ENCODE results near the gene NOTCH2. TPM values are rescaled to one million over a fixed set of nuclear protein-coding genes. Genes with fewer than 3 reads are reported as not detected.
A peak's percentile ranks its signal among the peaks of the same experiment; 100 is the strongest.

The NOTCH2 gene
- total and polyA plus RNA-seq, 2 donors (not counting 1 experiment from before 2014, with no cell fraction given): 32.1 to 184 TPM

DNA sequence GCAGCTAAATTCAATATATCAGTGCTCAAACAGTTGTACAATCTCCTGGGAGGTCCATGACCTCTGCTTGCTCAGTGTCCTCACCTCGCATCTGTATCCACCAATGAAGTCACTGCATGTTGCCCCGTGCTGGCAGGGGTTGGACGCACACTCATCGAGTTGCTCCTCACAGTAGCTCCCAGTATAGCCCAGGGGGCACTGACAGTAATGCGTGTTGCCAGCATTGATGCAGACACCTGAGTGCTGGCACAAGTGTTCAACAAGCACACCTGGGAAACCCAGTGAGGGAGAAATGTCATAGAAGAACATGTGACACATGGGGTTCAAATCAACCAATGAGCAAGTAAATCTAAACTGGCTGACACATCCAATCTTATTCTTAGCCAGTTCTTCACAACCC, 132.3 kb downstream of the NOTCH2 start:
- no peaks in the 10 kb centered on the region for H3K79me2 ChIP-seq (ENCODE audit: control insufficient read depth, insufficient read depth, low read length)
- H2AFZ ChIP-seq (ENCODE audit: insufficient read depth, low read depth, low read length, poor library complexity, severe bottlenecking): no peak overlapping the region
- ATAC-seq (ENCODE audit: low read depth) (no peak), DNase-seq (no peak)
- no peak overlapping the region for H3K9ac ChIP-seq (ENCODE audit: low read length)
- H3K4me1 Mint-ChIP-seq: no peaks in the 10 kb centered on the region
- ChIA-PET CTCF (no interaction called here), POLR2A (no interaction called here)
- no peaks in the 10 kb centered on the region for H3K27me3 Mint-ChIP-seq
- H3K27me3 ChIP-seq (replicated peaks in 1 of 4; ENCODE audit: control extremely low read depth in 1 of 4, control insufficient read depth in 3 of 4, insufficient read depth in 4 of 4, low read length in 3 of 4): no peaks in the 10 kb centered on the region
- H3K27ac Mint-ChIP-seq: no peak overlapping the region
- peaks cover 15% of the 10 kb centered on the region for H3K9me3 Mint-ChIP-seq (ENCODE audit: insufficient read depth)
- no peak overlapping the region for H3K4me3 ChIP-seq (ENCODE audit: control extremely low read depth in 1 of 5, extremely low read depth in 1 of 5, insufficient read depth in 1 of 5, low read depth in 2 of 5, low read length in 4 of 5)
- intact Hi-C loops (cut with micrococcal nuclease): no loop called here
- H3K4me2 ChIP-seq (replicated peaks; ENCODE audit: low read depth, low read length, poor library complexity, severe bottlenecking): no peak overlapping the region
- no peak overlapping the region for H3K4me3 Mint-ChIP-seq
- 96% methylated on average over 5 of the region's 5 CpGs for WGBS (ENCODE audit: insufficient coverage)
- H3K4me1 ChIP-seq (ENCODE audit: control insufficient read depth in 2 of 2, insufficient read depth in 2 of 2, low read length in 2 of 2): no peaks in the 10 kb centered on the region
- no peaks in the 10 kb centered on the region for H4K20me1 ChIP-seq (ENCODE audit: control insufficient read depth, insufficient read depth, low read length, poor library complexity, severe bottlenecking)
- peaks cover 48 to 96% of the 10 kb centered on the region in 2 experiments for H3K36me3 ChIP-seq (replicated peaks in 1 of 2; ENCODE audit: control extremely low read depth in 1 of 2, control insufficient read depth in 1 of 2, extremely low read depth in 1 of 2, insufficient read depth in 2 of 2, low read length in 1 of 2)
- H3K9me3 ChIP-seq (ENCODE audit: control extremely low read depth in 1 of 3, control insufficient read depth in 2 of 3, insufficient read depth in 1 of 3, low read length in 2 of 3): peaks cover 3 to 7% (median 5%) of the 10 kb centered on the region in 3 donors
- no peak overlapping the region for H3K27ac ChIP-seq (ENCODE audit: low read length in 2 of 2)
- TF ChIP-seq EZH2 (IDR thresholded peaks at IDR 0.05; ENCODE audit: borderline replicate concordance, insufficient read depth, low read depth, low read length, poor library complexity, severe bottlenecking) (no peak), CTCF (IDR thresholded peaks at IDR 0.05) (no peak)

GRCh38 chr1:119935915-119936314, 133.5 kb downstream of the NOTCH2 start:
- DNase-seq (no peak), ATAC-seq (ENCODE audit: low read depth) (no peak)
- H3K27ac ChIP-seq (ENCODE audit: low read length in 2 of 2): no peak overlapping the region
- Mint-ChIP-seq H3K4me1 (no peaks in the 10 kb centered on the region), H3K4me3 (no peak overlapping the region), H3K9me3 (ENCODE audit: insufficient read depth) (peaks cover 15% of the 10 kb centered on the region), H3K27me3 (no peaks in the 10 kb centered on the region), H3K27ac (peak overlapping the region; percentile 7)
- no peaks in the 10 kb centered on the region for H3K4me1 ChIP-seq (ENCODE audit: control insufficient read depth in 2 of 2, insufficient read depth in 2 of 2, low read length in 2 of 2)
- H3K4me3 ChIP-seq (ENCODE audit: control extremely low read depth in 1 of 5, extremely low read depth in 1 of 5, insufficient read depth in 1 of 5, low read depth in 2 of 5, low read length in 4 of 5): no peak overlapping the region
- peaks cover 3 to 7% (median 5%) of the 10 kb centered on the region in 3 donors for H3K9me3 ChIP-seq (ENCODE audit: control extremely low read depth in 1 of 3, control insufficient read depth in 2 of 3, insufficient read depth in 1 of 3, low read length in 2 of 3)
- H3K4me2 ChIP-seq (replicated peaks; ENCODE audit: low read depth, low read length, poor library complexity, severe bottlenecking): no peak overlapping the region
- WGBS (ENCODE audit: insufficient coverage): 100% methylated on average over 1 of the region's 2 CpGs
- intact Hi-C loops (cut with micrococcal nuclease): no loop called here
- H4K20me1 ChIP-seq (ENCODE audit: control insufficient read depth, insufficient read depth, low read length, poor library complexity, severe bottlenecking): no peaks in the 10 kb centered on the region
- H2AFZ ChIP-seq (ENCODE audit: insufficient read depth, low read depth, low read length, poor library complexity, severe bottlenecking): no peak overlapping the region
- H3K36me3 ChIP-seq (replicated peaks in 1 of 2; ENCODE audit: control extremely low read depth in 1 of 2, control insufficient read depth in 1 of 2, extremely low read depth in 1 of 2, insufficient read depth in 2 of 2, low read length in 1 of 2): peaks cover 40 to 88% of the 10 kb centered on the region in 2 experiments
- H3K79me2 ChIP-seq (ENCODE audit: control insufficient read depth, insufficient read depth, low read length): no peaks in the 10 kb centered on the region
- ChIA-PET CTCF (interaction anchor here (1.6 kb wide), 1 partner anchor 13 kb away, joined by 5 read pairs; no protein-coding TSS in a partner anchor), POLR2A (no interaction called here)
- no peaks in the 10 kb centered on the region for H3K27me3 ChIP-seq (replicated peaks in 1 of 4; ENCODE audit: control extremely low read depth in 1 of 4, control insufficient read depth in 3 of 4, insufficient read depth in 4 of 4, low read length in 3 of 4)
- TF ChIP-seq EZH2 (IDR thresholded peaks at IDR 0.05; ENCODE audit: borderline replicate concordance, insufficient read depth, low read depth, low read length, poor library complexity, severe bottlenecking) (no peak), CTCF (IDR thresholded peaks at IDR 0.05) (no peak)
- no peak overlapping the region for H3K9ac ChIP-seq (ENCODE audit: low read length)
